GM10266 (cell line): ENCODE results near the gene KBTBD3.

Experiments used
- DNase-seq: peaks from one replicate; pipeline ENCODE4 v3.0.0; 2012; ENCODE audit errors: extremely low spot score
- CTCF ChIP-seq: IDR thresholded peaks from 2 replicates; pipeline ENCODE4 v1.5.1; 2012; ENCODE audit warnings: mild to moderate bottlenecking, low read depth; ENCODE audit not compliant: control insufficient read depth, insufficient read depth; ENCODE audit errors: missing control alignments

KBTBD3 gene

DNA sequence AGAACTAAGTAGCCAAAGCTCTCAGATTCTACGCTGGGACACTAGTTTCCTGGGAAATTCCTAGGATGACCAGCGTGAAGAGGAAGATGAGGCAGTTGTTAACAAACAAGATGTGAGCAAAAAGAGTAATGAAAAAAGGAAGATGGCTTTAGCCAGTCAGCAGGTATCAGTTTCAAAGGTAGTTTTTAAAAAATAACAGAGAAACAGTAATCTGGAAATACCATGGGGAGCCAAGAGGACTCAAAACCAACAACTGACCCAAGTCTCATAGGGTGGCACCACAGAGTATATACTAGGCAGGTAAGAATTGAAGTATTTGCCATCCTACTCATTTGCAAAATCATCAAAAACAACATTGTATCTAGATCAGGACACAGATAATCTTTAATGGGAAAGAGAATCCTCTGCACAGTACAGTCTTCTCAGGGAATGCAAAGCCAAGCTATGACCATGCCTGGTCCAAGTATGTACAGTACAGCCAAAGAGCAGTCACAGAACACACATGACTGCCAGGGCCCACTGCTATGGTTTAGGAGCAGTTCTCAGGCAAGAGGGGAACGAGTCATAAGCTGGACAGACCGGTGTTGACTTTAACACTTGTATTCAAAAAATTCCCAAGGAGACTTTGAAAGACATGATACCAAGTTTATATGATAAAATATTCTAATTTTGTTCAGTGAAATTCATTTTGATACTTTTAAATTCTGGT lies 75.7 kb downstream of the KBTBD3 start:
- TF ChIP-seq CTCF: no peak

More for the DNA sequence above, 75.7 kb downstream of the KBTBD3 start:
- no peak for DNase-seq
